NCI-H1694 (cell line): Measurements from ENCODE around the gene XIRP1.

Experiments
- DNase-seq: peaks from one replicate; lab custom pipeline; 2025; lab: John Stamatoyannopoulos, UW

Gene XIRP1

GRCh38 chr3:39142067-39142466 is 50.3 kb downstream of the XIRP1 start:
- DNase-seq = no peak

DNA sequence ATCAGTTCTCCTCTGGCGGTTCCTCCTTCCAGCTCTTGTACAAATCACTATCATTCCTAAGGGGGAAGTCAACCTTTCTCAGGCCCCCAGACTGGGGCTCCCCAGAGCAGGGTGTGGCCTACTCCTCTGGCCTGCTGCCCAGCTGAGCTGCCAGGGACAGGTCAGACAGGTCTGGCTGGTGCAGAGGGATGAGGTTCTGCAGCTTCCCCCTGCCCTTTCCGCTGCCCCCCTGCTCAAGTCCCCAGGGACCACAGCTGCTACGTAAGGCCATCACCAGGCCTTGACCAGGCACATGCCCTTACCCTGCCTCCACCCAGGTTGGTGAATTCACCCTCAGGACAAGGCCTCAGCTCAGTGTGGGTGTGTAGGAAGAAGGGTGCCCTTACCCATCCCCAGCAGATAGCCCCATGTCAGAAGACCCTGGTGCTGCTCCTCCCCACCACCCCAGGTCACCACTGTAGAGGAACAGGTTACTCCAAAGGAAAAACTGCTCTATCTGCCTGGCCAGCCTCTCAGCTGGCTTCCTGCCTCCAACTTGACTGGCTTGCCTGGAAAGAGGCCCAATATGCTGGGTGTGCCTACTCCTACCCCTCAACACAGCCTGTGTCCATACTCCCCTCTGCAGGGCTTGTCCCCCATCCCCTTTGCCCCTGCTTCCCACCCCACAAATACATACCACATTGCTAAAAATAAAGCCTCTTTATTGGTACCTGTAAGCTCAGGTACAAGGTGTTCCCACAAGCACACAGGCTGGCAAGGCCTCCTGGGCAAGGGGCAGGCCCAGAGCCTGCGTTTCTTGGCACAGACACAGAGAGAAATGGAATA is 51.0 kb downstream of the XIRP1 start:
- no peak for DNase-seq

DNA sequence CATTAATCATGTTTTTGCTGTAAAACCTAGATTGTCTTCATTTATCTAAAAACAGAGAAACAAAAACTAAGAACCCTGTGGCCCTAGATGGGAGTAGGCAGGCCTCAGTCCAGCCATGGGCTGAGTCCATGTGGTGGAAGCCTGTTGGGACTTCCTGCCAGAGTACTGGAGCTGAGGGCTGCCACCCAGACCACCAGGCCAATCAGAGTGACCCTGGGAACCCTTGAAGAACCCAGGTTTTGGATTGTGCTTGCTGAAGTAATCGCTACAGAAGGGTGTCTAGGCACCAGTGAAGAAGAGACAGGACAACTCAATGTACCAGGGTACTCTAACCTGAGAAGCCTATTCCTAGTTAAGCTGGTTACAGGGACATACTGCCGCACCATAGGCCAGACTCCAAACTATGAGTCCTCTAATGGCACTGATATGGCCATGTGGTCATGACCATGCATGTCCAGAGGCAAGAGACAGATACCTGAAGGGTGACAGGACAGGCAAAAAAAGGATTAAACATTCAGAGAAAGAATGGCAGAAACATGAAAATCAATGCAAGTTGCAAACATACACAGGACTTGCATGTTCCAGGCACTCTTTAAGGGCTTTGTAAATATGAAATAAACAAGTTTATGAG is 51.9 kb downstream of the XIRP1 start:
- no peak for DNase-seq

DNA sequence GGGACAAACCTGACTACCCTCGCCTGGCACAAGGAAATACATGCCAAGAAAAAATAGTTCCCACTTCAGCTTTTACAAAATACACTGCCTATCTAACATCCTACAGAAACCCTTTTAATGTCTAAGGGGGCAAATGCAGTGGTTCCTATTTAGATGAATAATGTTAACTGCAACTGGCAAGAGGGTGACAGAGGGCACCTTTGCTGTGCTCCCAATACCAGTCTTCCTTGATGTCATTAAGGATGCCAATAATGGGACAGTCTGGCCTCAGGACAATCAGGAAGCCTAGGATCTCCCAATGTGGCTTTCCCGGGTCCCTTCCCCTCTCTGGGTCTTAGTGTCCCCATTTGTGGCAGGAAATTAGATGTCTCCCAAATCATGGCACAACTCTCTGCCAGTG is 53.0 kb downstream of the XIRP1 start:
- no peak for DNase-seq

- DNase-seq = no peak
Observed at GRCh38 chr3:39138804-39139415, 53.5 kb downstream of the XIRP1 start.

DNA sequence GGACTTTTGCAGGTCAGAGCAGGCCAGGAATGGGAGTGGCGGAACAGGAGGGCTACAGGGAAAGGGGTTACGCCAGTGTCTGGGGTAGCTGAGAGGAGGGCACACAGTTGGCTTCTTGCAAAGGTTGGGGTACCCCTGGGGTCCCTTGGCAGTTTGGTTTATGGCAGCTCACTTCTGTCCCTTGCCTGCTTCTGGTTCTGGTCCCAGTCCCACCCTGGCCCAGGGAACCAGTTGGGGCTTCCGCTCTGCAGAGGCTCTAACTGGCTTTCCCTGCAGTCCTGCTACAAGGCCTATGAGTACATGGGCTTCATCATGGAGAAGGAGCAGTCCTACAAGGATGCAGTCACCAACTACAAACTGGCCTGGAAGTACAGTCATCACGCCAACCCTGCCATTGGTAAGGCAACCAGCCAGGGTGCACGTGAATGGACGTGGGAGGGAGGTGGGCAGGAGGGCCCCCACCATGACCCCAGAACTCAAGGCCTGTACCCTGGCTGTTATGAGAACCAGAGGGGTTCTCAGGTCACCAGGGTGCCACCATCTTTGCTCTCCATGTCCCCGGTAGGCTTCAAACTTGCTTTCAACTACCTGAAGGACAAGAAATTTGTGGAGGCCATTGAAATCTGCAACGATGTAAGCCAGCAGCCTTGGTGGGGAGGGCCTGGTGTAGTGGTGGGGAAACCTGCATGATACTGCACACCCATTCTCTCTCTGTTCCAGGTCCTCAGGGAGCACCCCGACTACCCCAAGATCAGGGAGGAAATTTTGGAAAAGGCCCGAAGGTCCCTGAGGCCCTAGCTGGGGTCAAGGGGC is 54.2 kb downstream of the XIRP1 start:
- DNase-seq = no peak

GRCh38 chr3:39137435-39137936 is 54.9 kb downstream of the XIRP1 start:
- no peak for DNase-seq

GRCh38 chr3:39136533-39137434 is 55.6 kb downstream of the XIRP1 start:
- DNase-seq = no peak

- no peak for DNase-seq
Observed at GRCh38 chr3:39135170-39135805, 57.1 kb downstream of the XIRP1 start.

GRCh38 chr3:39134305-39134704 is 58.1 kb downstream of the XIRP1 start:
- DNase-seq = no peak

- no peak for DNase-seq
Observed at GRCh38 chr3:39133822-39134221, 58.6 kb downstream of the XIRP1 start.
